DND-41 (cell line): Measurements from ENCODE around the gene ABCC12.

Experiments used
- ATAC-seq: fragments of 200-7000 bp; cut with Tn5 transposase; 3 replicates; pipeline ENCODE4 v1.9.1; 2021; ENCODE audit warnings: low read depth; ENCODE audit not compliant: insufficient read depth
- DNase-seq: peaks from one replicate; pipeline ENCODE4 v3.0.0-alpha.2; 2020
- H2AFZ ChIP-seq: 2 replicates; pipeline ENCODE4 v1.6.0; 2012; ENCODE audit warnings: low read depth, low read length
- H3K27ac ChIP-seq: 2 replicates; pipeline ENCODE4 v1.5.1; 2012; ENCODE audit warnings: low read length, inconsistent platforms
- H3K27me3 ChIP-seq: fragments of 200-600 bp; sonication (generic); 2 replicates; pipeline ENCODE4 v1.6.0; 2012; ENCODE audit warnings: low read length, mild to moderate bottlenecking, inconsistent platforms; ENCODE audit not compliant: insufficient read depth, poor library complexity
- H3K36me3 ChIP-seq: 2 replicates; pipeline ENCODE4 v1.5.1; 2012; ENCODE audit warnings: low read length, inconsistent platforms; ENCODE audit not compliant: insufficient read depth
- H3K4me1 ChIP-seq: 2 replicates; pipeline ENCODE4 v1.5.1; 2012; ENCODE audit warnings: mild to moderate bottlenecking, low read length; ENCODE audit not compliant: insufficient read depth
- H3K4me2 ChIP-seq: 2 replicates; pipeline ENCODE4 v1.6.0; 2012; ENCODE audit warnings: mild to moderate bottlenecking, moderate library complexity, low read length, inconsistent platforms; ENCODE audit not compliant: insufficient read depth
- H3K4me3 ChIP-seq, 2 experiments: fragments of 200-600 bp in 1 of 2; shearing (Covaris generic) in 1 of 2; 2 replicates each; pipeline ENCODE4 v1.5.1; 2012 to 2016; ENCODE audit warnings: inconsistent platforms in 2 of 2, low read length in 2 of 2, mild to moderate bottlenecking in 2 of 2, low read depth in 1 of 2, moderate library complexity in 1 of 2
- H3K79me2 ChIP-seq: 2 replicates; pipeline ENCODE4 v1.6.0; 2012; ENCODE audit warnings: low read length, inconsistent platforms; ENCODE audit not compliant: insufficient read depth
- H3K9ac ChIP-seq: 2 replicates; pipeline ENCODE4 v1.6.0; 2012; ENCODE audit warnings: low read depth, mild to moderate bottlenecking, inconsistent platforms, low read length, moderate library complexity
- H3K9me3 ChIP-seq: 2 replicates; pipeline ENCODE4 v1.5.1; 2012; ENCODE audit warnings: low read length, moderate library complexity, mild to moderate bottlenecking, inconsistent platforms; ENCODE audit not compliant: insufficient read depth, severe bottlenecking
- H4K20me1 ChIP-seq: 2 replicates; pipeline ENCODE4 v1.6.0; 2012; ENCODE audit warnings: low read length; ENCODE audit not compliant: insufficient read depth
- EZH2 ChIP-seq: IDR thresholded peaks from 3 replicates; pipeline ENCODE4 v1.6.1; 2012; ENCODE audit warnings: borderline replicate concordance, low read depth, mild to moderate bottlenecking, moderate library complexity, low read length, inconsistent platforms; ENCODE audit not compliant: severe bottlenecking
- TF ChIP-seq, protein P1 (sequence below): IDR thresholded peaks from 2 replicates; pipeline ENCODE4 v1.5.1; 2012; ENCODE audit warnings: borderline replicate concordance, low read length, moderate library complexity, mild to moderate bottlenecking; ENCODE audit not compliant: poor library complexity, severe bottlenecking; ENCODE audit errors: extremely low read depth

Gene ABCC12

DNA sequence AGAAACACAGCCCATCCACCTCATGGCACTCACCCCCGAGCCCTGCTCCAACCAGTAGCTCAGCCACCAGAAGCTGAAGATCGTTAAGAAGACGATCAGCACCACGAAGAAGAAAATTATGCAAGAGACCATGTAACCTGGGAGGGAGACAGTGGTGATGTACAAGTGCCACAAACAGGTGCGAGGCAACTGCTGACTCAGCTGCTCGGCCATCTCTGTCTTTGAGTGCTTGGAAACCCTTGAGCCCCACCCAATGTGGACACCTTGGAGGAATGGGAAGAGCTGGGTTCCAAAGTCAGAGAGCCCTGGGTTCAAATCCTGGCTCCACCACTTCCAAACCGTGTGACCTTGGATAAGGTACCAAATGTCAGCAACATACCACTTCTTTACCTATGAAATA lies 38.1 kb upstream of the ABCC12 start:
- Histone ChIP-seq H3K9me3 (no peaks in the 10 kb centered on the region), H3K36me3 (no peaks in the 10 kb centered on the region), H3K79me2 (no peaks in the 10 kb centered on the region), H3K4me3 (no peak overlapping the region), H3K4me2 (no peak overlapping the region), H3K27me3 (no peaks in the 10 kb centered on the region), H4K20me1 (no peaks in the 10 kb centered on the region), H2AFZ (no peak overlapping the region), H3K27ac (no peak overlapping the region), H3K9ac (no peak overlapping the region), H3K4me1 (no peaks in the 10 kb centered on the region)
- no peak for DNase-seq
- TF ChIP-seq EZH2, result no peak
- TF ChIP-seq, protein P1, sequence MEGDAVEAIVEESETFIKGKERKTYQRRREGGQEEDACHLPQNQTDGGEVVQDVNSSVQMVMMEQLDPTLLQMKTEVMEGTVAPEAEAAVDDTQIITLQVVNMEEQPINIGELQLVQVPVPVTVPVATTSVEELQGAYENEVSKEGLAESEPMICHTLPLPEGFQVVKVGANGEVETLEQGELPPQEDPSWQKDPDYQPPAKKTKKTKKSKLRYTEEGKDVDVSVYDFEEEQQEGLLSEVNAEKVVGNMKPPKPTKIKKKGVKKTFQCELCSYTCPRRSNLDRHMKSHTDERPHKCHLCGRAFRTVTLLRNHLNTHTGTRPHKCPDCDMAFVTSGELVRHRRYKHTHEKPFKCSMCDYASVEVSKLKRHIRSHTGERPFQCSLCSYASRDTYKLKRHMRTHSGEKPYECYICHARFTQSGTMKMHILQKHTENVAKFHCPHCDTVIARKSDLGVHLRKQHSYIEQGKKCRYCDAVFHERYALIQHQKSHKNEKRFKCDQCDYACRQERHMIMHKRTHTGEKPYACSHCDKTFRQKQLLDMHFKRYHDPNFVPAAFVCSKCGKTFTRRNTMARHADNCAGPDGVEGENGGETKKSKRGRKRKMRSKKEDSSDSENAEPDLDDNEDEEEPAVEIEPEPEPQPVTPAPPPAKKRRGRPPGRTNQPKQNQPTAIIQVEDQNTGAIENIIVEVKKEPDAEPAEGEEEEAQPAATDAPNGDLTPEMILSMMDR, result no peak
- ATAC-seq, result no peak

DNA sequence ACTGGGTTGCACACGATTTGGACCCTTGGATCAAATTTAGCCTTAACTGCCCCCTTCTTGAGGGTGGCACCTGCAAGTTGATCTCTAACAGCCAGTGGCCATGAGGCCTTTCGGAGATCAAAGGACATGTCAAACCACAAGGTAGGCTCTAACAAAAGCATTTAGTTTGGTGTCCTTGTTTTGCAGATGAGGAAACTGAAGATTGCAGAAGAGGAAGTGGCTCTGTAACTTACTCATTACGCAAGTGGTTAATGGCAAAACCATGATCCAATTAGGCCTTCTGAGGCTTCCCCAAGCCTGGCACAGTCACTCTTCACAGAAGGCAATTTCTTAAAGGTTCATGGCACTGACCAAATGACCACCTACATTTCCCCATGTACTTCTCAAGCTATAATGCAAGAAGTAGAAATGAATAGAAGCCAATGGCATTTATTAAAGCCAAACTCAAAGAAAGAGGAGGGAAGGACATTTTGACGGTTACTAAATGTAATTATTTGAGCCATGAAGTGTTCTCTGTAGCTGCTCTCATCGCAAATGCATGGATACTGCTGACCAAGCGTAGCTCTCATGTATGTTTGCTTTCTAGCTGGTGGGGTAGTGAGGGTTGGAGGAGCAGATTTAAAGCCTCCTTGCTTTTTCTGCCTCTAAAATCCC lies 32.8 kb upstream of the ABCC12 start:
- ATAC-seq (no peak), DNase-seq (no peak)
- no peaks in the 10 kb centered on the region for H3K4me1 ChIP-seq
- H2AFZ ChIP-seq, result no peak overlapping the region
- H3K4me2 ChIP-seq, result no peak overlapping the region
- H3K9me3 ChIP-seq, result no peaks in the 10 kb centered on the region
- no peaks in the 10 kb centered on the region for H3K27me3 ChIP-seq
- no peak overlapping the region for H3K9ac ChIP-seq
- no peak overlapping the region for H3K27ac ChIP-seq
- H3K79me2 ChIP-seq, result no peaks in the 10 kb centered on the region
- no peak overlapping the region for H3K4me3 ChIP-seq
- no peaks in the 10 kb centered on the region for H4K20me1 ChIP-seq
- no peak for TF ChIP-seq EZH2
- TF ChIP-seq, protein P1, result no peak
- no peaks in the 10 kb centered on the region for H3K36me3 ChIP-seq

DNA sequence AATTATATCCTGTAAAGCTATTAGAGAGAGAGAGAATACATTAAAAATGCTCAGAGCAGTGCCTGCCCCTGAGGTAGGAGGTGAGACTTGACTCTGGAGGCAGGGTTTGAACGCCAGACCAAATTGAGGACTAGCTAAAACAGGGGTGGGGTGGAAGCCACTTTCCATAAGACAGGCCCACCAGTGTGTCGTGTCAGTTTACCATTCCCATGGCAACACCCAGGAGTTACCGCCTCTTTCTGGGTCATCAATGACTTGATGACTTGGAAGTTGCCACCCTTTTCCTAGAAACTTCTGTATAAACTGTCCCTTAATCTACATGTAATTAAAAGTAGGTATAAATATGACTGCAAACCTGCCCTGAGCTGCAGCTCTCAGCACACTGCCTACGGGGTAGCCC lies 32.0 kb upstream of the ABCC12 start:
- ATAC-seq, result no peak
- TF ChIP-seq, protein P1, result no peak
- no peak for TF ChIP-seq EZH2
- no peak overlapping the region for H3K4me2 ChIP-seq

More for the DNA sequence above, 32.0 kb upstream of the ABCC12 start:
- H3K9me3 ChIP-seq, result no peaks in the 10 kb centered on the region
- H3K4me3 ChIP-seq, result no peak overlapping the region
- no peaks in the 10 kb centered on the region for H3K27me3 ChIP-seq
- H4K20me1 ChIP-seq, result no peaks in the 10 kb centered on the region
- no peak overlapping the region for H3K9ac ChIP-seq
- DNase-seq, result no peak
- no peaks in the 10 kb centered on the region for H3K36me3 ChIP-seq
- no peak overlapping the region for H2AFZ ChIP-seq
- no peaks in the 10 kb centered on the region for H3K4me1 ChIP-seq
- no peak overlapping the region for H3K27ac ChIP-seq
- no peaks in the 10 kb centered on the region for H3K79me2 ChIP-seq
